Karpas-422 (cell line): ENCODE results near the gene FBXL16. TPM values are rescaled to one million over a fixed set of nuclear protein-coding genes. Genes with fewer than 3 reads are reported as not detected.

ENCODE experiments used
- DNase-seq: peaks from one replicate; pipeline ENCODE4 v3.0.0-alpha.2; 2015
- H2AFZ ChIP-seq: fragments of 200-600 bp; sonication (generic); 2 replicates; pipeline ENCODE4 v1.6.1; 2014; ENCODE audit warnings: antibody characterized with exemption, low read length, mixed read lengths
- H3K27ac ChIP-seq: fragments of 200-600 bp; sonication (generic); 2 replicates; pipeline ENCODE4 v1.5.1; 2014; ENCODE audit warnings: mild to moderate bottlenecking, low read length, moderate library complexity
- H3K27me3 ChIP-seq: fragments of 200-600 bp; sonication (generic); 2 replicates; pipeline ENCODE4 v1.6.1; 2014; ENCODE audit warnings: low read length, mixed read lengths
- H3K36me3 ChIP-seq: fragments of 200-600 bp; sonication (generic); 2 replicates; pipeline ENCODE4 v1.6.1; 2014; ENCODE audit warnings: low read length, mixed read lengths; ENCODE audit not compliant: insufficient read depth
- H3K4me1 ChIP-seq: fragments of 200-600 bp; sonication (generic); 2 replicates; pipeline ENCODE4 v1.6.1; 2014; ENCODE audit warnings: mild to moderate bottlenecking, low read length, mixed read lengths
- H3K4me2 ChIP-seq: fragments of 200-600 bp; sonication (generic); 2 replicates; pipeline ENCODE4 v1.6.1; 2014; ENCODE audit warnings: low read length, low read depth, mild to moderate bottlenecking; ENCODE audit not compliant: poor library complexity, severe bottlenecking
- H3K4me3 ChIP-seq: fragments of 200-600 bp; sonication (generic); 2 replicates; pipeline ENCODE4 v1.5.1; 2014; ENCODE audit warnings: mild to moderate bottlenecking, antibody characterized with exemption, low read length, mixed read lengths
- H3K79me2 ChIP-seq: fragments of 200-600 bp; sonication (generic); 2 replicates; pipeline ENCODE4 v1.6.1; 2014; ENCODE audit warnings: mild to moderate bottlenecking, low read length, mixed read lengths
- H3K9ac ChIP-seq: fragments of 200-600 bp; sonication (generic); 2 replicates; pipeline ENCODE4 v1.6.0; 2014; ENCODE audit warnings: low read length
- H3K9me2 ChIP-seq: fragments of 200-600 bp; sonication (generic), shearing (Covaris generic); replicated peaks from 2 replicates; pipeline ENCODE4 v1.6.0; 2014; ENCODE audit warnings: mild to moderate bottlenecking, low read length, moderate library complexity; ENCODE audit not compliant: insufficient read depth
- H3K9me3 ChIP-seq: fragments of 300-700, 200-600 bp; sonication (generic); 2 replicates; pipeline ENCODE4 v1.6.1; 2014; ENCODE audit warnings: low read length, mixed read lengths
- H4K20me1 ChIP-seq: fragments of 200-600 bp; sonication (generic); 2 replicates; pipeline ENCODE4 v1.6.1; 2014; ENCODE audit warnings: mild to moderate bottlenecking, antibody characterized with exemption, low read length, low read depth; ENCODE audit not compliant: insufficient read depth
- total RNA-seq: library from RNA; depleted of rRNA; stranded (reverse); fragments of >200 nt; shearing (Covaris generic); gene quantifications from 2 replicates; pipeline ENCODE4 v1.2.3, GENCODE V29; 2014; ENCODE audit warnings: low replicate concordance

Gene FBXL16
- total RNA-seq, 1 experiment from 2014 or later, result 0.48 TPM

GRCh38 chr16:689175-689897 lies 16.3 kb downstream of the FBXL16 start:
- Histone ChIP-seq H3K36me3 (no peaks in the 10 kb centered on the region), H3K79me2 (peaks cover 6% of the 10 kb centered on the region; the same call in 1 of the 2 replicates), H3K9me2 (no peaks in the 10 kb centered on the region; the same call in 1 of the 2 replicates), H3K4me1 (peaks cover 19% of the 10 kb centered on the region), H3K9ac (peak overlapping the region; percentile 95), H2AFZ (no peak overlapping the region), H3K4me2 (peak overlapping the region; percentile 95), H4K20me1 (no peaks in the 10 kb centered on the region), H3K4me3 (peak overlapping the region; percentile 97), H3K27me3 (no peaks in the 10 kb centered on the region), H3K9me3 (no peaks in the 10 kb centered on the region), H3K27ac (peak overlapping the region; percentile 56)
- no peak for DNase-seq

- H3K27ac ChIP-seq, result no peak overlapping the region
- H4K20me1 ChIP-seq, result no peaks in the 10 kb centered on the region
- H3K4me3 ChIP-seq, result no peak overlapping the region
- no peaks in the 10 kb centered on the region for H3K27me3 ChIP-seq
- H3K9me2 ChIP-seq, result no peaks in the 10 kb centered on the region; the same call in 1 of the 2 replicates
- no peaks in the 10 kb centered on the region for H3K9me3 ChIP-seq
- DNase-seq, result no peak
- no peak overlapping the region for H3K4me2 ChIP-seq
- H3K36me3 ChIP-seq, result no peaks in the 10 kb centered on the region
- peaks cover 15% of the 10 kb centered on the region for H3K79me2 ChIP-seq
- H2AFZ ChIP-seq, result no peak overlapping the region
- H3K9ac ChIP-seq, result no peak overlapping the region
- peaks cover 21% of the 10 kb centered on the region for H3K4me1 ChIP-seq
Measured at GRCh38 chr16:687499-687898, 18.1 kb downstream of the FBXL16 start.

GRCh38 chr16:686459-687260 lies 18.9 kb downstream of the FBXL16 start:
- Histone ChIP-seq H3K36me3 (0 out of 2 replicates have a peak, but pooled peaks cover 4% of the 10 kb centered on the region), H3K27me3 (no peaks in the 10 kb centered on the region), H2AFZ (no peak overlapping the region), H4K20me1 (peaks cover 2% of the 10 kb centered on the region), H3K4me3 (no peak overlapping the region), H3K79me2 (peaks cover 23% of the 10 kb centered on the region), H3K9me3 (no peaks in the 10 kb centered on the region), H3K27ac (no peak overlapping the region), H3K9me2 (no peaks in the 10 kb centered on the region; the same call in 1 of the 2 replicates), H3K9ac (no peak overlapping the region), H3K4me1 (peaks cover 29% of the 10 kb centered on the region), H3K4me2 (no peak overlapping the region)
- no peak for DNase-seq

DNA sequence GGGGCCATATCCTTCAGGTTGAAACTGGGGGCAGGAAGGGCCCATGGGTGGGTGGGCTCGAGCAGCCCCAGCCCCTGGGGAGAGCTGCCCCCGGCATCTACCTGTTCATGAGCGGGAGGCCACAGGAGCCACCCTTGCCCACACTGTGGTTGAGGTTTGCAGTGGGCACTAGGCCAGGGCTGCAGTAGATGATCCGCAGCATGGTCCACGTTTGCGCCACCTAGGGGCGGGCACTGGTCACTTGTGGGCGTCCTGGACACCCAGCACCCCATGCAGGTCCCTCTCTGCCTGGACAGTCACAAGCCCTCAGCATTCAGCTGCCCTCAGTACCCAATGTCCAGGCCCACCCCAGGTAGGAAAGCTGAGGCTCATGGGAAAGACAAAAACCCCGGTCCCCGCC lies 19.6 kb downstream of the FBXL16 start:
- H3K36me3 ChIP-seq, result 0 out of 2 replicates have a peak, but pooled peaks cover 4% of the 10 kb centered on the region
- peaks cover 30% of the 10 kb centered on the region for H3K79me2 ChIP-seq
- H2AFZ ChIP-seq, result no peak overlapping the region
- H3K4me2 ChIP-seq, result no peak overlapping the region
- H4K20me1 ChIP-seq, result peaks cover 9% of the 10 kb centered on the region
- no peaks in the 10 kb centered on the region for H3K9me3 ChIP-seq
- no peak overlapping the region for H3K4me3 ChIP-seq
- no peak overlapping the region for H3K27ac ChIP-seq
- H3K27me3 ChIP-seq, result no peaks in the 10 kb centered on the region
- no peak for DNase-seq
- H3K4me1 ChIP-seq, result peaks cover 36% of the 10 kb centered on the region
- no peak overlapping the region for H3K9ac ChIP-seq
- H3K9me2 ChIP-seq, result no peaks in the 10 kb centered on the region; the same call in 1 of the 2 replicates

GRCh38 chr16:684961-685696 lies 20.5 kb downstream of the FBXL16 start:
- no peak for DNase-seq
- peaks cover 36% of the 10 kb centered on the region for H3K4me1 ChIP-seq
- no peak overlapping the region for H3K27ac ChIP-seq
- no peak overlapping the region for H2AFZ ChIP-seq
- H3K79me2 ChIP-seq, result peaks cover 34% of the 10 kb centered on the region
- H3K9me2 ChIP-seq, result no peaks in the 10 kb centered on the region
- no peak overlapping the region for H3K9ac ChIP-seq
- peaks cover 13% of the 10 kb centered on the region for H4K20me1 ChIP-seq
- no peaks in the 10 kb centered on the region for H3K27me3 ChIP-seq
- H3K4me3 ChIP-seq, result no peak overlapping the region
- no peaks in the 10 kb centered on the region for H3K9me3 ChIP-seq
- H3K4me2 ChIP-seq, result no peak overlapping the region
- H3K36me3 ChIP-seq, result 0 out of 2 replicates have a peak, but pooled peaks cover 4% of the 10 kb centered on the region

DNA sequence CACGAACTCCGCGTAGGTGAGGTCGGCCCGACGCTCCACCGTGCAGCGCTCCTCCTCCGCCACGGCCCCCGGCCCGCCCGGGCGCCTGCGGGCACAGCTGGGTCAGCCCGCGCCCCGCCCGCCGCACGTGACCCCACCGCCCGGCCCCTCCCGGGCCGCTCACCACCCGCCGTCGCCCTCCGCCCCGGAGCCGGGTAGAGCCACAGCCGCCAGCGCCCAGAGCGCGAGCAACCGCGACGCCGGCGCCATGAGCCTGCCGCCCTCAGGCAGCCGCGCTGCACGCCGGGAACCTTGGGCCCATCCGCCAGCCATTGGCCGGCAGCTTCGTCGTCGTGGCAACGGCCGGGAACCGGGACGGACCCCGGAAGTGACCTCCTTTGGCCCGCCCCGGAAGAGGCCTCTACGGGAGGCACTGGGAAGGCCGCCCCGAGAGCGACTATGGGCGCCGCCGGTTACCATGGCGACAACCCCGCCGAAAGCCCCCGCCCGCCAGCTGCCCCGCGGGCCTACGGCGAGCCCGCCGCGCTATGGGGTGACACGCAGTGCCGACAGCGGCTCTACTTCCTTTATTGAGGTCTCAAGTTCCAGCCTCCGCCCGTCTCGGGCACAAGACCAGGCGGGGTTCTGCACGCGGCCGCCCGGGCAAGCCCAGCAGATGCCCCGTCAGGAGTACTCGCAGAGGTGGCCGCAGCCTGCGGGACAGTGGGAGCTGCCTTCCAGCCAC lies 21.4 kb downstream of the FBXL16 start, which contains the start of gene JMJD8:
Gene JMJD8 (minus strand): TSS at position 264 of the 724 bp plus-strand sequence. CDS start 15 bp downstream, at position 249.
- H3K4me3 ChIP-seq, result peak within 1 kb of the TSS; percentile 78
- 0 out of 2 replicates have a peak, but pooled peaks cover 4% of the 10 kb centered on the region for H3K36me3 ChIP-seq
- no peak within 1 kb of the TSS for H3K27ac ChIP-seq
- peaks cover 37% of the 10 kb centered on the region for H3K4me1 ChIP-seq
- H3K79me2 ChIP-seq, result peaks cover 27% of the 10 kb centered on the region
- no peaks in the 10 kb centered on the region for H3K9me3 ChIP-seq
- DNase-seq, result peak; percentile 96
- H3K4me2 ChIP-seq, result peak within 1 kb of the TSS; percentile 75
- no peaks in the 10 kb centered on the region for H3K9me2 ChIP-seq
- peak within 1 kb of the TSS; percentile 77 for H3K9ac ChIP-seq
- H3K27me3 ChIP-seq, result no peaks in the 10 kb centered on the region
- H4K20me1 ChIP-seq, result peaks cover 13% of the 10 kb centered on the region
- H2AFZ ChIP-seq, result no peak within 1 kb of the TSS

- H3K4me2 ChIP-seq, result peak overlapping the region; percentile 75
- peaks cover 30% of the 10 kb centered on the region for H3K4me1 ChIP-seq
- no peak overlapping the region for H2AFZ ChIP-seq
Measured at GRCh38 chr16:683396-684070, 22.1 kb downstream of the FBXL16 start.

More at GRCh38 chr16:683396-684070, 22.1 kb downstream of the FBXL16 start:
- Histone ChIP-seq H3K9ac (peak overlapping the region; percentile 77), H3K9me3 (no peaks in the 10 kb centered on the region), H4K20me1 (peaks cover 13% of the 10 kb centered on the region), H3K4me3 (peak overlapping the region; percentile 78), H3K9me2 (no peaks in the 10 kb centered on the region), H3K27me3 (no peaks in the 10 kb centered on the region), H3K27ac (no peak overlapping the region), H3K79me2 (peaks cover 27% of the 10 kb centered on the region), H3K36me3 (0 out of 2 replicates have a peak, but pooled peaks cover 4% of the 10 kb centered on the region)
- peak; percentile 63 for DNase-seq
